Measurements from ENCODE around the gene ITPKC. TPM values are rescaled to one million over a fixed set of nuclear protein-coding genes. Genes with fewer than 3 reads are reported as not detected.

ITPKC gene
- total RNA-seq, 1 donor from 2014 or later = 51.6 TPM

GRCh38 chr19:40686882-40687524, 29.9 kb upstream of the ITPKC start:
- TF ChIP-seq CTCF (IDR thresholded peaks at IDR 0.05) = no peak

GRCh38 chr19:40687525-40688016, 29.3 kb upstream of the ITPKC start:
- no peaks in the 10 kb centered on the region for H3K9me3 ChIP-seq
- H3K27ac ChIP-seq = no peak overlapping the region
- TF ChIP-seq CTCF (IDR thresholded peaks at IDR 0.05) = no peak
- peaks cover 17% of the 10 kb centered on the region for H3K4me1 ChIP-seq
- intact Hi-C loops (cut with DNase I) = no loop called here
- no peaks in the 10 kb centered on the region for H3K27me3 ChIP-seq
- peak; percentile 79 for DNase-seq
- H3K4me3 ChIP-seq = no peak overlapping the region
- peak; percentile 5 for ATAC-seq
- peaks cover 11% of the 10 kb centered on the region for H3K36me3 ChIP-seq

More at GRCh38 chr19:40686882-40687524, 29.9 kb upstream of the ITPKC start:
- ATAC-seq (no peak), DNase-seq (no peak)
- peaks cover 11% of the 10 kb centered on the region for H3K36me3 ChIP-seq
- H3K9me3 ChIP-seq = no peaks in the 10 kb centered on the region
- no peaks in the 10 kb centered on the region for H3K27me3 ChIP-seq
- intact Hi-C loops (cut with DNase I) = no loop called here
- peaks cover 17% of the 10 kb centered on the region for H3K4me1 ChIP-seq
- H3K4me3 ChIP-seq = no peak overlapping the region
- no peak overlapping the region for H3K27ac ChIP-seq

GRCh38 chr19:40688309-40688708, 28.6 kb upstream of the ITPKC start:
- Histone ChIP-seq H3K27me3 (no peaks in the 10 kb centered on the region), H3K27ac (no peak overlapping the region), H3K36me3 (peaks cover 12% of the 10 kb centered on the region), H3K4me1 (peaks cover 17% of the 10 kb centered on the region), H3K9me3 (no peaks in the 10 kb centered on the region), H3K4me3 (no peak overlapping the region)
- TF ChIP-seq CTCF (IDR thresholded peaks at IDR 0.05) = no peak
- no peak for ATAC-seq
- no peak for DNase-seq
- intact Hi-C loops (cut with DNase I) = no loop called here

GRCh38 chr19:40688987-40689338, 27.9 kb upstream of the ITPKC start:
- H3K27me3 ChIP-seq = no peaks in the 10 kb centered on the region
- no peak overlapping the region for H3K27ac ChIP-seq
- no peak for ATAC-seq
- no peaks in the 10 kb centered on the region for H3K9me3 ChIP-seq
- DNase-seq = no peak
- TF ChIP-seq CTCF (IDR thresholded peaks at IDR 0.05) = no peak
- peaks cover 17% of the 10 kb centered on the region for H3K4me1 ChIP-seq
- intact Hi-C loops (cut with DNase I) = no loop called here
- peaks cover 17% of the 10 kb centered on the region for H3K36me3 ChIP-seq
- peak overlapping the region; percentile 59 for H3K4me3 ChIP-seq

- DNase-seq (no peak), ATAC-seq (no peak)
- H3K27me3 ChIP-seq = no peaks in the 10 kb centered on the region
- H3K36me3 ChIP-seq = peaks cover 17% of the 10 kb centered on the region
- intact Hi-C loops (cut with DNase I) = no loop called here
- TF ChIP-seq CTCF (IDR thresholded peaks at IDR 0.05) = no peak
- H3K9me3 ChIP-seq = no peaks in the 10 kb centered on the region
- peak overlapping the region; percentile 74 for H3K27ac ChIP-seq
- H3K4me3 ChIP-seq = peak overlapping the region; percentile 59
- peaks cover 17% of the 10 kb centered on the region for H3K4me1 ChIP-seq
These were observed 27.4 kb upstream of the ITPKC start for GRCh38 chr19:40689339-40690049.
